ENCODE results near the gene FKBP9.
"Not testable (repeated sequence)": the region's sequence is repeated elsewhere in the genome, so short reads cannot be mapped to it uniquely, and the experiment has no call there.

Gene FKBP9

GRCh38 chr7:32958046-32959025, 1.1 kb downstream of the FKBP9 start:
- DNase-seq: no peak

GRCh38 chr7:32963880-32964301, 6.7 kb downstream of the FKBP9 start:
- DNase-seq: not testable (repeated sequence)

- DNase-seq: not testable (repeated sequence)
These were observed 7.4 kb downstream of the FKBP9 start for GRCh38 chr7:32964461-32965159.

GRCh38 chr7:32966489-32967267, 9.4 kb downstream of the FKBP9 start:
- not testable (repeated sequence) for DNase-seq

- DNase-seq: not testable (repeated sequence)
These were observed 10.0 kb downstream of the FKBP9 start for GRCh38 chr7:32967268-32967582.

GRCh38 chr7:32971967-32972366, 14.7 kb downstream of the FKBP9 start:
- DNase-seq: not testable (repeated sequence)

- not testable (repeated sequence) for DNase-seq
These were observed 19.9 kb downstream of the FKBP9 start for GRCh38 chr7:32977159-32977558.

GRCh38 chr7:32979246-32979645, 22.0 kb downstream of the FKBP9 start:
- DNase-seq: not testable (repeated sequence)

- DNase-seq: not testable (repeated sequence)
These were observed 22.7 kb downstream of the FKBP9 start for GRCh38 chr7:32979902-32980301.

- DNase-seq: not testable (repeated sequence)
These were observed 30.9 kb downstream of the FKBP9 start for GRCh38 chr7:32988148-32988547.

- DNase-seq: not testable (repeated sequence)
These were observed 33.9 kb downstream of the FKBP9 start for GRCh38 chr7:32991068-32991585.

- DNase-seq: not testable (repeated sequence)
These were observed 34.9 kb downstream of the FKBP9 start for GRCh38 chr7:32991975-32992700.

- DNase-seq: not testable (repeated sequence)
These were observed 35.5 kb downstream of the FKBP9 start for GRCh38 chr7:32992750-32993149.

GRCh38 chr7:32997956-32998355, 40.7 kb downstream of the FKBP9 start:
- DNase-seq: not testable (repeated sequence)

GRCh38 chr7:32998361-32999171, 41.3 kb downstream of the FKBP9 start:
- not testable (repeated sequence) for DNase-seq

- not testable (repeated sequence) for DNase-seq
These were observed 42.1 kb downstream of the FKBP9 start for GRCh38 chr7:32999380-32999779.

- not testable (repeated sequence) for DNase-seq
These were observed 45.9 kb downstream of the FKBP9 start for GRCh38 chr7:33003111-33003510.

GRCh38 chr7:33004104-33004616, 46.9 kb downstream of the FKBP9 start:
- not testable (repeated sequence) for DNase-seq

- DNase-seq: not testable (repeated sequence)
These were observed 48.0 kb downstream of the FKBP9 start for GRCh38 chr7:33005193-33005592.

GRCh38 chr7:33005690-33006089, 48.5 kb downstream of the FKBP9 start:
- DNase-seq: not testable (repeated sequence)

GRCh38 chr7:33009734-33010133, 52.5 kb downstream of the FKBP9 start:
- no peak for DNase-seq

All from cortex of kidney (tissue), 1 donor.